Duodenal mucosa (tissue), 2 donors: ENCODE data around the gene ARHGEF28.

Experiments
- H3K27ac ChIP-seq: one replicate; pipeline ENCODE4 v1.7.0; 2013; ENCODE audit warnings: low read depth, low read length
- H3K27me3 ChIP-seq, 2 donors: one replicate each; pipeline ENCODE4 v1.7.0; 2013; ENCODE audit warnings: low read length in 2 of 2, control low read depth in 1 of 2; ENCODE audit not compliant: insufficient read depth in 2 of 2, control insufficient read depth in 1 of 2
- H3K36me3 ChIP-seq, 2 donors: one replicate each; pipeline ENCODE4 v1.7.0; 2013; ENCODE audit warnings: low read length in 2 of 2, control low read depth in 1 of 2; ENCODE audit not compliant: insufficient read depth in 2 of 2, control insufficient read depth in 1 of 2
- H3K4me1 ChIP-seq, 2 donors: one replicate each; pipeline ENCODE4 v1.7.0; 2013; ENCODE audit warnings: low read length in 2 of 2, control low read depth in 1 of 2; ENCODE audit not compliant: insufficient read depth in 2 of 2, control insufficient read depth in 1 of 2
- H3K4me3 ChIP-seq, 2 donors: one replicate each; pipeline ENCODE4 v1.7.0; 2013; ENCODE audit warnings: low read length in 2 of 2, low read depth in 1 of 2
- H3K9ac ChIP-seq, 2 donors: one replicate each; pipeline ENCODE4 v1.7.0; 2013; ENCODE audit warnings: low read length in 2 of 2, low read depth in 1 of 2
- H3K9me3 ChIP-seq, 2 donors: one replicate each; pipeline ENCODE4 v1.7.0; 2013; ENCODE audit warnings: low read length in 2 of 2, control low read depth in 1 of 2; ENCODE audit not compliant: control insufficient read depth in 1 of 2

ARHGEF28 gene

GRCh38 chr5:73857446-73857845, 231.4 kb downstream of the ARHGEF28 start:
- no peak overlapping the region for H3K4me3 ChIP-seq
- H3K9me3 ChIP-seq: no peaks in the 10 kb centered on the region
- H3K4me1 ChIP-seq: no peaks in the 10 kb centered on the region

GRCh38 chr5:73858054-73858453, 232.1 kb downstream of the ARHGEF28 start:
- H3K9ac ChIP-seq: no peak overlapping the region
- H3K4me3 ChIP-seq: no peak overlapping the region
- H3K9me3 ChIP-seq: no peaks in the 10 kb centered on the region
- H3K27me3 ChIP-seq: no peaks in the 10 kb centered on the region
- no peaks in the 10 kb centered on the region for H3K4me1 ChIP-seq
- H3K36me3 ChIP-seq: peaks cover 0 to 4% of the 10 kb centered on the region in 2 donors
- no peak overlapping the region for H3K27ac ChIP-seq

More at GRCh38 chr5:73857446-73857845, 231.4 kb downstream of the ARHGEF28 start:
- no peak overlapping the region for H3K27ac ChIP-seq
- H3K9ac ChIP-seq: no peak overlapping the region
- peaks cover 0 to 4% of the 10 kb centered on the region in 2 donors for H3K36me3 ChIP-seq
- H3K27me3 ChIP-seq: no peaks in the 10 kb centered on the region

GRCh38 chr5:73858776-73859175, 232.8 kb downstream of the ARHGEF28 start:
- no peaks in the 10 kb centered on the region for H3K4me1 ChIP-seq
- H3K9me3 ChIP-seq: no peaks in the 10 kb centered on the region
- no peaks in the 10 kb centered on the region for H3K27me3 ChIP-seq
- no peak overlapping the region for H3K27ac ChIP-seq
- no peak overlapping the region for H3K9ac ChIP-seq
- no peak overlapping the region for H3K4me3 ChIP-seq
- H3K36me3 ChIP-seq: peaks cover 0 to 4% of the 10 kb centered on the region in 2 donors

- Histone ChIP-seq H3K27ac (no peak overlapping the region), H3K4me3 (no peak overlapping the region), H3K4me1 (no peaks in the 10 kb centered on the region), H3K9ac (no peak overlapping the region), H3K27me3 (no peaks in the 10 kb centered on the region), H3K9me3 (no peaks in the 10 kb centered on the region), H3K36me3 (peaks cover 0 to 4% of the 10 kb centered on the region in 2 donors)
Observed at GRCh38 chr5:73859696-73860095, 233.7 kb downstream of the ARHGEF28 start.

GRCh38 chr5:73861313-73861988, 235.5 kb downstream of the ARHGEF28 start:
- Histone ChIP-seq H3K27ac (no peak overlapping the region), H3K27me3 (no peaks in the 10 kb centered on the region), H3K36me3 (peaks cover 0 to 4% of the 10 kb centered on the region in 2 donors), H3K9ac (no peak overlapping the region), H3K4me1 (no peaks in the 10 kb centered on the region), H3K9me3 (no peaks in the 10 kb centered on the region), H3K4me3 (no peak overlapping the region)

- Histone ChIP-seq H3K27me3 (no peaks in the 10 kb centered on the region), H3K4me3 (no peak overlapping the region), H3K27ac (no peak overlapping the region), H3K36me3 (peaks cover 0 to 4% of the 10 kb centered on the region in 2 donors), H3K9ac (no peak overlapping the region), H3K9me3 (no peaks in the 10 kb centered on the region), H3K4me1 (no peaks in the 10 kb centered on the region)
Observed at GRCh38 chr5:73862796-73863195, 236.8 kb downstream of the ARHGEF28 start.

- H3K9me3 ChIP-seq: no peaks in the 10 kb centered on the region
- H3K4me3 ChIP-seq: no peak overlapping the region
- H3K27me3 ChIP-seq: no peaks in the 10 kb centered on the region
- no peaks in the 10 kb centered on the region for H3K4me1 ChIP-seq
- H3K27ac ChIP-seq: no peak overlapping the region
- H3K9ac ChIP-seq: no peak overlapping the region
- peaks cover 0 to 4% of the 10 kb centered on the region in 2 donors for H3K36me3 ChIP-seq
Observed at GRCh38 chr5:73863876-73864275, 237.9 kb downstream of the ARHGEF28 start.

- H3K4me3 ChIP-seq: no peak overlapping the region
- no peaks in the 10 kb centered on the region for H3K36me3 ChIP-seq
- no peaks in the 10 kb centered on the region for H3K27me3 ChIP-seq
- no peak overlapping the region for H3K27ac ChIP-seq
- H3K9ac ChIP-seq: no peak overlapping the region
- no peaks in the 10 kb centered on the region for H3K4me1 ChIP-seq
- H3K9me3 ChIP-seq: no peaks in the 10 kb centered on the region
Observed at GRCh38 chr5:73865315-73865714, 239.3 kb downstream of the ARHGEF28 start.

- H3K4me1 ChIP-seq: no peaks in the 10 kb centered on the region
- no peaks in the 10 kb centered on the region for H3K27me3 ChIP-seq
- no peaks in the 10 kb centered on the region for H3K36me3 ChIP-seq
- H3K9me3 ChIP-seq: no peaks in the 10 kb centered on the region
- H3K4me3 ChIP-seq: no peak overlapping the region
- H3K27ac ChIP-seq: no peak overlapping the region
- H3K9ac ChIP-seq: no peak overlapping the region
Observed at GRCh38 chr5:73867345-73868335, 241.6 kb downstream of the ARHGEF28 start.

- H3K27me3 ChIP-seq: no peaks in the 10 kb centered on the region
- H3K9ac ChIP-seq: no peak overlapping the region
- no peaks in the 10 kb centered on the region for H3K4me1 ChIP-seq
Observed at GRCh38 chr5:73883646-73884045, 257.6 kb downstream of the ARHGEF28 start.

More at GRCh38 chr5:73883646-73884045, 257.6 kb downstream of the ARHGEF28 start:
- H3K27ac ChIP-seq: no peak overlapping the region
- H3K4me3 ChIP-seq: no peak overlapping the region
- no peaks in the 10 kb centered on the region for H3K36me3 ChIP-seq
- no peaks in the 10 kb centered on the region for H3K9me3 ChIP-seq
